ENCODE results near the gene CD40.

The CD40 gene

GRCh38 chr20:46122516-46123481, 4.7 kb downstream of the CD40 start:
- no peaks in the 10 kb centered on the region for H3K27me3 Mint-ChIP-seq
- peak overlapping the region; percentile 92 for H3K27ac Mint-ChIP-seq
- no peak for ATAC-seq (replicated peaks)
- H3K4me3 Mint-ChIP-seq: peak overlapping the region; percentile 94 to 100
- DNase-seq: no peak
- H3K4me1 Mint-ChIP-seq: peaks cover 48 to 75% of the 10 kb centered on the region in 2 donors
- no peaks in the 10 kb centered on the region for H3K9me3 Mint-ChIP-seq
- peaks cover 72 to 85% of the 10 kb centered on the region in 2 donors for H3K36me3 Mint-ChIP-seq

GRCh38 chr20:46123482-46124245, 5.5 kb downstream of the CD40 start:
- Mint-ChIP-seq H3K4me3 (peak overlapping the region; percentile 58 to 72), H3K36me3 (peaks cover 73 to 87% of the 10 kb centered on the region in 2 donors), H3K4me1 (peaks cover 53 to 79% of the 10 kb centered on the region in 2 donors), H3K27ac (peak overlapping the region; percentile 92), H3K9me3 (no peaks in the 10 kb centered on the region), H3K27me3 (no peaks in the 10 kb centered on the region)
- no peak for ATAC-seq (replicated peaks)
- DNase-seq: no peak

DNA sequence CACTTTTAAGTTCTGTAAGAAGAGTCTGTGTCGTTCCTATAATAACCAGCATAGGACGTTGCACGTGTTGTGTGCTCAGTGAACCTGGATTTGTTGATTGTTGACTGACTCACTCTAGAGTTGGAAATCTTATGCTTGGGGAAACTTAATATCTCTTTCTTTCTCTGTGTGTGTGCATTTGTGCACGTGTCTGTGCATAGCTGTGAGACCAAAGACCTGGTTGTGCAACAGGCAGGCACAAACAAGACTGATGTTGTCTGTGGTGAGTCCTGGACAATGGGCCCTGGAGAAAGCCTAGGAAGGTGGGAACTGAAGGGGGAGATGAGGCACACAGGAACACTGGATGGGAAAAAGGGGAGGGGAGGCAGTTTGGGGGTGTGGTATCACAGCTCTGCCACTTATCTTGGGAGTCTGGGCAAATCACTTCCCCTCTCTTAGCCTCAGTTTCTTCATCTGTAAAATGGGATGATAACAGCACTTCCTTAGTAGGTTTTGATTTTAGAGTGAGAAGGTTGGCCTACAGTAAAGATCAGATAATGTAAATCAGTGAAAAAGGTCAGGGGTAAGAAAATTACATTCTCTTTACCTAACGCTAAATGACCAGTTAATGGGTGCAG, 8.4 kb downstream of the CD40 start:
- no peaks in the 10 kb centered on the region for H3K27me3 Mint-ChIP-seq
- H3K4me1 Mint-ChIP-seq: peaks cover 73 to 91% of the 10 kb centered on the region in 2 donors

GRCh38 chr20:46127396-46128010, 9.4 kb downstream of the CD40 start:
- peak overlapping the region in 1 of 2 donors; percentile 9 for H3K4me3 Mint-ChIP-seq
- peaks cover 71 to 90% of the 10 kb centered on the region in 2 donors for H3K4me1 Mint-ChIP-seq
- H3K27me3 Mint-ChIP-seq: no peaks in the 10 kb centered on the region
- peaks cover 45 to 62% of the 10 kb centered on the region in 2 donors for H3K36me3 Mint-ChIP-seq
- no peak for ATAC-seq (replicated peaks)
- no peak for DNase-seq
- no peaks in the 10 kb centered on the region for H3K9me3 Mint-ChIP-seq
- H3K27ac Mint-ChIP-seq: peak overlapping the region; percentile 7

More for the DNA sequence above, 8.4 kb downstream of the CD40 start:
- Mint-ChIP-seq H3K36me3 (peaks cover 54 to 71% of the 10 kb centered on the region in 2 donors), H3K4me3 (peak overlapping the region in 1 of 2 donors; percentile 8), H3K27ac (peak overlapping the region; percentile 38), H3K9me3 (no peaks in the 10 kb centered on the region)
- ATAC-seq (replicated peaks) (no peak), DNase-seq (no peak)

DNA sequence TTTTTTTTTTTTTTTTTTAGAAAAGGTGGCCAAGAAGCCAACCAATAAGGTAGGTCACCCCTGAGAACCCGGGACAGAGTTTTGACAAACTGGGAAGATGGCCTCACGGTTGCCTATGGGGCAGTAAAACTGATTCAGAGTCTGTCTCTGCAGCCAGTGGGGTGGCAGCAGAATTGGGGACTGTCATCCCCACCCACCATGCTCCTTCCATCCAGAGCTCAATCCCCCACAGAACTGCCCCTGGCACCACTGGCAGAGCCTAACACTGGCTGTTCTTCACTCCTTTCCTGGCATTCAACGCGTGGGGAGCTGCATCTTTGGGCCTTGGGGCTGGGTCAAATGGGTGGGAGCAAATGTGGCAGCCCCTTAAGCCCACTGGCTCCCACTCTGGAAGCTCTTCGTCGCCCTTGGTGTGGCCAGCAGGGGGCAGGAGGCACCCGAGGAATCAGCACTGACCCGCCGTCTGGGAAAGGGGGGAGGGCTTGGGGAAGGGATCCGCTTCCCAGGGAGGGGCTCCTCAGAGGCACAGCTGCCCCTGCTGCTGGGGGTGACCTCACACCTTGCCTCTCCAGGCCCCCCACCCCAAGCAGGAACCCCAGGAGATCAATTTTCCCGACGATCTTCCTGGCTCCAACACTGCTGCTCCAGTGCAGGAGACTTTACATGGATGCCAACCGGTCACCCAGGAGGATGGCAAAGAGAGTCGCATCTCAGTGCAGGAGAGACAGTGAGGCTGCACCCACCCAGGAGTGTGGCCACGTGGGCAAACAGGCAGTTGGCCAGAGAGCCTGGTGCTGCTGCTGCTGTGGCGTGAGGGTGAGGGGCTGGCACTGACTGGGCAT, 10.4 kb downstream of the CD40 start:
- Mint-ChIP-seq H3K9me3 (no peaks in the 10 kb centered on the region), H3K27me3 (no peaks in the 10 kb centered on the region), H3K4me1 (peaks cover 71 to 89% of the 10 kb centered on the region in 2 donors), H3K4me3 (peak overlapping the region; percentile 26 to 59), H3K27ac (peak overlapping the region; percentile 89), H3K36me3 (peaks cover 36 to 53% of the 10 kb centered on the region in 2 donors)
- no peak for ATAC-seq (replicated peaks)
- no peak for DNase-seq

- Mint-ChIP-seq H3K9me3 (no peaks in the 10 kb centered on the region), H3K27ac (peak overlapping the region; percentile 85), H3K27me3 (peaks cover 0 to 4% of the 10 kb centered on the region in 2 donors), H3K4me1 (peaks cover 62 to 76% of the 10 kb centered on the region in 2 donors), H3K4me3 (peak overlapping the region; percentile 47 to 50), H3K36me3 (peaks cover 26 to 42% of the 10 kb centered on the region in 2 donors)
- DNase-seq: peak; percentile 37
- peak; percentile 36 to 43 for ATAC-seq (replicated peaks)
These were observed 11.9 kb downstream of the CD40 start for GRCh38 chr20:46129955-46130481.

- H3K27me3 Mint-ChIP-seq: peaks cover 0 to 5% of the 10 kb centered on the region in 2 donors
- ATAC-seq (replicated peaks): peak; percentile 19 to 30
These were observed 12.4 kb downstream of the CD40 start for GRCh38 chr20:46130534-46130933.

GRCh38 chr20:46131396-46131795, 13.3 kb downstream of the CD40 start:
- peaks cover 0 to 12% of the 10 kb centered on the region in 2 donors for H3K27me3 Mint-ChIP-seq
- peak overlapping the region; percentile 20 to 63 for H3K4me3 Mint-ChIP-seq
- ATAC-seq (replicated peaks) (peak; percentile 2 to 6), DNase-seq (no peak)
- H3K4me1 Mint-ChIP-seq: peaks cover 61 to 68% of the 10 kb centered on the region in 2 donors
- no peaks in the 10 kb centered on the region for H3K9me3 Mint-ChIP-seq
- peak overlapping the region; percentile 83 for H3K27ac Mint-ChIP-seq
- peaks cover 18 to 30% of the 10 kb centered on the region in 2 donors for H3K36me3 Mint-ChIP-seq

More at GRCh38 chr20:46130534-46130933, 12.4 kb downstream of the CD40 start:
- DNase-seq: peak; percentile 26
- peak overlapping the region; percentile 85 for H3K27ac Mint-ChIP-seq
- H3K9me3 Mint-ChIP-seq: no peaks in the 10 kb centered on the region
- peaks cover 25 to 39% of the 10 kb centered on the region in 2 donors for H3K36me3 Mint-ChIP-seq
- peaks cover 61 to 73% of the 10 kb centered on the region in 2 donors for H3K4me1 Mint-ChIP-seq
- H3K4me3 Mint-ChIP-seq: peak overlapping the region in 1 of 2 donors; percentile 47

DNA sequence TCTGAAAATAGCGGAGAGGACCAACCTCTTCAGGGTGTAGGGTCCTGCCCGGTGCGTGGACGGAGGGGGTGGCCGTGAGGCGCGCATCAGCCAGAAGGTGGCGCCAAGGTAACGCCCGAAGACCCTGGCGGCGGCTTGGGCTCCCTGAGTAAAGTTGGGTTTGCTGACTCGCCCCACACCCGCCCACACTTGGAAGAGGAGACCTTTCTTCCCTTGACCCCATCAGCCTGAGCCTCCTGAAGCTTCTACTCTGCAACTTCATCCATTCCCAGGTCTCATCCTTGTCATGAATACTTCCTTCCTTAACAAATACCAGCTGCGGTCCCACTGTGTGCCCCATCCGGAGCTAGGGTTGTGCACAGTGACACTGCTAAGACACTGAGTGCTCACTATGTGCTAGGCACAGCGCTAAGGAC, 14.6 kb downstream of the CD40 start:
- DNase-seq: peak; percentile 65
- Mint-ChIP-seq H3K4me3 (peak overlapping the region in 1 of 2 donors; percentile 54), H3K27me3 (peaks cover 0 to 16% of the 10 kb centered on the region in 2 donors), H3K4me1 (peaks cover 59 to 60% of the 10 kb centered on the region in 2 donors), H3K36me3 (peaks cover 9 to 21% of the 10 kb centered on the region in 2 donors), H3K27ac (peak overlapping the region; percentile 77), H3K9me3 (no peaks in the 10 kb centered on the region)
- peak; percentile 68 to 69 for ATAC-seq (replicated peaks)

- H3K9me3 Mint-ChIP-seq: no peaks in the 10 kb centered on the region
- H3K4me1 Mint-ChIP-seq: peaks cover 47 to 48% of the 10 kb centered on the region in 2 donors
- peaks cover 0 to 16% of the 10 kb centered on the region in 2 donors for H3K27me3 Mint-ChIP-seq
- no peak overlapping the region for H3K4me3 Mint-ChIP-seq
- H3K27ac Mint-ChIP-seq: peak overlapping the region; percentile 86
- DNase-seq: no peak
- ATAC-seq (replicated peaks): no peak
- H3K36me3 Mint-ChIP-seq: peaks cover under 1 to 8% of the 10 kb centered on the region in 2 donors
These were observed 16.0 kb downstream of the CD40 start for GRCh38 chr20:46133886-46134654.

- Mint-ChIP-seq H3K36me3 (peaks cover 0 to 7% of the 10 kb centered on the region in 2 donors), H3K9me3 (no peaks in the 10 kb centered on the region), H3K27me3 (peaks cover 5 to 19% of the 10 kb centered on the region in 2 donors), H3K27ac (peak overlapping the region; percentile 53), H3K4me3 (no peak overlapping the region), H3K4me1 (peaks cover 44 to 46% of the 10 kb centered on the region in 2 donors)
- DNase-seq (no peak), ATAC-seq (replicated peaks) (no peak)
These were observed 16.6 kb downstream of the CD40 start for GRCh38 chr20:46134716-46135115.
